SKM-1 treated with dmso at 0.1 percent for 144 hours (cell line): ENCODE results near the gene SKA3.
"Not testable (repeated sequence)": the region's sequence is repeated elsewhere in the genome, so short reads cannot be mapped to it uniquely, and the experiment has no call there.

Source experiments
- DNase-seq: peaks from one replicate; lab custom pipeline; 2025; ENCODE audit not compliant: unreplicated experiment; lab: John Stamatoyannopoulos, UW

Gene SKA3

DNA sequence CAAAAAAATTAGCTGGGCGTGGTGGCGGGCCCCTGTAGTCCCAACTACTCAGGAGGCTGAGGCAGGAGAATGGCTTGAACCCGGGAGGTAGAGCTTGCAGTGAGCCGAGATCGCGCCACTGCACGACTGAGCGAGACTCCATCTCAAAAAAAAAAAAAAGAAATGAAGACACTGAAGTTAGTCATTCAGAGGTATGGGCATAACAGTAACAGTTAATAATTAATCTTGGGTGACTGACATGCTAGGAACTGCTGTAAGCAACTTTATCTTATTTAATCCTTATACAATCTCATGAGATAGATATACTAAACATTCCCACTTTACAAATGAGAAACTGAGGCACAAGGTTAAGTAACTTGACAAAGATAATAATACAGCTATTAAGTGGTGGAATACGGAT lies 4.9 kb downstream of the SKA3 start:
- DNase-seq = no peak

GRCh38 chr13:21165606-21166005 lies 10.7 kb downstream of the SKA3 start:
- DNase-seq = not testable (repeated sequence)

DNA sequence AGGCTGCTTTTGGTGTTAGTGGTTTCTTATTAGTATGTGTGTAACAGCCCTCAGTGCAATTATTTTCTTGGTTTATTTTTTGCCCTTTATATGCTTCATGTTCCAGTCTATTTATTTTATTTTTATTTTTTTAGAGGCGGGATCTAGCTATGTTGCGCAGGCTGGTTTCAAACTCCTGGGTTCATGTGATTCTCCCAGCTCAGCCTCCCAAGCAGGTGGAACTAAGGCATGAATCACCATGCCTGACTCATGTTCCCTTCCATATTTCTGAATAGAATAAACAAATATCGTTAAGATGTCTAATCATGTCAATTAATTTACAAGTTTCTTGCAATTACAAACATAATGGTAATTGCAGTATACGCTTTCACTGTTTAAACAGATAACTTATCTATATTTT lies 11.7 kb downstream of the SKA3 start:
- no peak for DNase-seq

DNA sequence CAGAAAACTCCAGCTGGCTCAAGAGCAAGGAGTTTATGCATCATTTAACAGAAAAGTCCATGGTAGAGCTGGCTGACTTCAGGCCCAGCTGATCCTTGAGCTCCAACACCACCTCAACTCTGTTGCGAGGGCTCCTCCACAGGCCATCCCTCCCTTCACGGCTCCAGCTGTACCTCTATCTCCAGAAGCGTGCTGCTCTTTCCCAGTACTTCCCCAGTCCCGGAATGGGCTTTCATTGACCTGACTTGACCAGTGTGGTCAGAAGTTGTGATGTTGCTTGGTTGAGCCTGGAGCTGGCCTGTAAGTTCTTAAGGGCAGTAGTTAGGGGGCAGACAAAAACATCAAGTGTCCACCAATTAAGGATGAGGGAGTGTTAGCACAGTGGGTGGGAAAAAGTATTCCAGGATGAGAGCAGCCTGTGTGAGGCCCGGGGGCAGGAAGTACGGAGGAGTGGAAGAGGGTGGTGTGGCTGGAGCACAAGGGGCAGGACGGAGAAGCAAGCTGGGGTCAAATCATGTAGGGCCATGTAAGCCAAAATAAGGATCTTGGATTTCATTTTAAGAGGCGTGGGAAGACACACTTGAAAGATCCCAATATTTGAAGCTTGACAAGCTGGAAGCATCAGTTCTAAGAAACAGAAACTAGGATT lies 24.0 kb downstream of the SKA3 start:
- no peak for DNase-seq

DNA sequence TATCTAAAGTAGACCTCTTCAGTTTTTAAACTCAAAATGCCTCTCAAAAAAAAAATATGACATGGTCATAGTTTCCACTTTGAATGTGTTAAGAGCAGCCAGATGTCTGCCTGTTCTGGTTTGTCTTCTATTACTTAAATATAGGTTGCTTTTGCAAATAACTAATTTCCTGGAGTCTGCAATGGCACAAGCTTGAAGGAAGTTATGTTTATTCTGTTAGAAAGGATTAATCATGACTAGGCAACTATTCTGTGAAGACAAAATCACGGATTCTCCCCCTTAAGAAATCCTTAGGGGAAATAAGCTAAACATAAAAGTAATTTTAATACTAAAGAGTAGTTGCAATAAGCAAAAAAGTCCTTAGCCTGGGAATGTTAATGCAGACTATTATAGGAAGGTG lies 26.3 kb downstream of the SKA3 start:
- no peak for DNase-seq

DNA sequence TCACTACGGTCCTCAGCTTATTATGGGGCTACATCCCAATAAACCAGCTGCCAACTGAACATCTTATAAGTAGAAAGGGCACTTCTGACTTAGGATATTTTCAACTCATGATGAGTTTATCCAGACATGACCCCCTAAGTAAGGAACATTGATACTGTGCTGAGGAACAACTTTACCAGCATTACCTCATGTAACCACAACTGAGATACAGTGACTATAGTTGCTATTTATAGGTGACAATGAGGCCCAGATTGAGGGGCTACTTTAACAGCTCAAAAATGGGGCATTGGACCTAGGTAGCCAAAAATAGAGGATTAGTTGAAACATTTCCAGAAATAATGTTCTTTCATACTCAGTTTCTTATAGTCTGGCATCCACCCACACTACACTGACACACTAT lies 26.8 kb downstream of the SKA3 start:
- DNase-seq = no peak

DNA sequence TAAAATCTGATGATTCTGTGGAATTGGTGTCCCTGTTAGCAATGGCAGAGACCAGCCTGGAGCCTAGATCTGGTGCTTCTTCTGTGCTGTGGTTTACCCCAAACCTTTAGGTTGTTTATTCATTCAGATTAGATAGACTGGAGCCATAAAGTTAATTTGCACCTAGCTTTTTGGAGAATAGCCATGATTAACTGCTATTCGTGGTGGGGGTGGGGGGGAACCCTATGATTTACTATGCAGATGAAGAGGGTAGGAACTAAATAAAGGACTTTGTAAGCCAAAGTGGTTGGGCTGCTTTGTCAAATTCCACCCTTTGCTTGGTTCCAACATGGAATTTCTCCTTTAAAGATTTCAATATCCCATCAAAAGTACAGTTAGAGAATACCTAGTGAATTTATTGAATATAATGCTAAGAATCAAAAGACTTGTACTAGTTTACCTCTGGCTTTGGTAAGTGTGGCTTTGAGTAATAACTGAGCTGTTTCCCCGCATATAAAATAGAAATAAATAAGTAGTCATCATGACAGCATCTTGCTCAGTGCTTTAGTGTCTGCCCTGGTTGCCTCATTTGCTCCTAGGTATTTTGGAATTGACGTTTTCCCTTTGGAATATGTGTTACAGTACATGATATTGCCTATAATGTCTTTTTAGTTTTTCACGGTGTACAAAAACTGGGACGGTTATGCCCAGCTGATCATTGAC lies 27.6 kb downstream of the SKA3 start:
- DNase-seq = no peak

- DNase-seq = no peak
Measured at GRCh38 chr13:21147827-21148226, 28.5 kb downstream of the SKA3 start.

DNA sequence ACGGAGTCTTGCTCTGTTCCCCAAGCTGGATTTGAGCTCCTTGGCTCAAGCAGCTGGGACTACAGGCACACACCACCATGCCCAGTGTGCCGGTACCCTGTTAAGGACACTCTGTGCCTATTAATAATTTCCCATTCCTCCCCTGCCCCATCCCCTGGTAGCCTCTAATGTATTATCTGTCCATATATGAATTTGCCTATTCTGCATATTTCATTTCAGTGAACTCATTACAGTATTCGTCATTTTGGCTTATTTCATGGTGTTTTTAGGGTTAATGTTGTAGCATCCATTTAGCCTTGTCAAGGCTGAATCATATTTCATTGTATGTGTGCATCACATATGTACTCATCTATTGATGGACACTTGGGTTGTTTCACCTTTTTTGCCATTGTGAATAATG lies 33.6 kb downstream of the SKA3 start:
- DNase-seq = no peak

- no peak for DNase-seq
Measured at GRCh38 chr13:21139374-21139773, 37.0 kb downstream of the SKA3 start.

DNA sequence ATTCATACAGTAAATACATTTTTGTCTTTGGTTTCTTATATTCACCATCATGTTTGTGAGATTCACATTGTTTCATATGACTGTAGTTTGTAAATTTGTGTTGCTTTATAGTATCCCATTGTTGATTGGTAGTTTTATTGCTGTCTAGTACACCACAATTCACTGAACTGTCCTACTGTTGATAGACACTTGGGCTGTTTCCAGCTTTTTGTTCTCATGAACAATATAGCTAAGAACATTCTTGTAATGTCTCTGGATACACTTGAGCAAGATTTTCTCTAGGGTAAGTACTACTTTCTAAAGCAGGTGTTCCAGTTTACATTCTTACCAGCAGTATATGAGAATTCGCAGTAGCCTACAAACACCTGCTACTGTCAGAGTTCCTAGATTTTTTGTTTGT lies 37.8 kb downstream of the SKA3 start:
- no peak for DNase-seq

- no peak for DNase-seq
Measured at GRCh38 chr13:21137696-21138095, 38.7 kb downstream of the SKA3 start.

GRCh38 chr13:21135833-21136232 lies 40.5 kb downstream of the SKA3 start:
- DNase-seq = not testable (repeated sequence)

GRCh38 chr13:21134475-21134874 lies 41.9 kb downstream of the SKA3 start:
- DNase-seq = no peak

- no peak for DNase-seq
Measured at GRCh38 chr13:21133077-21133476, 43.3 kb downstream of the SKA3 start.

GRCh38 chr13:21130116-21130515 lies 46.2 kb downstream of the SKA3 start:
- no peak for DNase-seq

- DNase-seq = no peak
Measured at GRCh38 chr13:21124852-21125251, 51.5 kb downstream of the SKA3 start.

DNA sequence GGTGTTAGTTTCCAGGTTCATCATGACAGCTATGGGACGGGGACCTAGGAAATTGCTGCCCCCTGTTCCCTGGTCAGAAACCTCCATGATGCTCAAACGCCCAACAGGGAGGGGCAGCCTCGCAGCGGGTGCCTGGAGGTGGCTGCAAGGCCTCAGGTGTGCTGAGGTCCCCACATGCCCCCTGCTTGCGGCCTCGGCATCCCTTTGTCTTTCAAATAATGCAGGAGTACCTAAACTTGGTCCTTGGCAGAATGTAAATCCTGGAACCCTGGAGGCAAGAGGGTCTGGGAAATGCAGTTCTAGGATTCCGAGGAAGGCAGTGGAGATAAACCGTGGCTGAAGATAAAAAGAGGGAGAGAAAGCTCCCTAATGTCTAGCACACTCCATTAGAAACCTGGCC lies 52.4 kb downstream of the SKA3 start:
- DNase-seq = no peak

- no peak for DNase-seq
Measured at GRCh38 chr13:21121616-21122015, 54.7 kb downstream of the SKA3 start.

GRCh38 chr13:21120191-21120590 lies 56.2 kb downstream of the SKA3 start:
- no peak for DNase-seq

- DNase-seq = no peak
Measured at GRCh38 chr13:21119526-21119925, 56.8 kb downstream of the SKA3 start.

- DNase-seq = no peak
Measured at GRCh38 chr13:21118180-21118579, 58.2 kb downstream of the SKA3 start.
